Peyer's patch (tissue), 4 donors: ENCODE measurements around the gene RNGTT. TPM values are rescaled to one million over a fixed set of nuclear protein-coding genes. Genes with fewer than 3 reads are reported as not detected.

ENCODE experiments used
- DNase-seq, 3 donors: peaks; one replicate each; pipeline ENCODE4 v3.0.0-alpha.2; 2017 to 2019
- H3K27ac ChIP-seq, 4 donors: fragments of 200-600 bp; sonication (generic); one replicate each; pipeline ENCODE4 v1.5.1; 2016 to 2019
- H3K27me3 ChIP-seq, 2 donors: fragments of 200-600 bp; sonication (generic); one replicate each; pipeline ENCODE4 v1.5.1; 2019
- H3K36me3 ChIP-seq, 3 donors: fragments of 200-600 bp; sonication (generic); one replicate each; pipeline ENCODE4 v1.5.1; 2016 to 2019
- H3K4me1 ChIP-seq, 4 donors: fragments of 200-600 bp; sonication (generic); one replicate each; pipeline ENCODE4 v1.5.1; 2016 to 2019
- H3K4me3 ChIP-seq, 4 donors: fragments of 200-600 bp; sonication (generic); 1 replicate in 3 of 4; 2 replicates in 1 of 4; pipeline ENCODE4 v1.5.1; 2016 to 2019; ENCODE audit warnings: mild to moderate bottlenecking in 1 of 4
- H3K9me3 ChIP-seq, 4 donors: fragments of 200-600 bp; sonication (generic); one replicate each; pipeline ENCODE4 v1.5.1; 2016 to 2019; ENCODE audit warnings: mild to moderate bottlenecking in 1 of 4
- POLR2A ChIP-seq, 2 donors: fragments of 450-650 bp; IDR thresholded peaks; one replicate each; pipeline ENCODE4 v1.5.1; 2017; ENCODE audit warnings: antibody characterized with exemption in 2 of 2, mild to moderate bottlenecking in 2 of 2, moderate library complexity in 2 of 2
- total RNA-seq, 4 donors: library from RNA; depleted of rRNA; stranded (reverse); fragments of >200 nt; gene quantifications; one replicate each; pipeline ENCODE4 v1.1.0, GENCODE V29; 2016
- TF ChIP-seq, protein P1 (sequence below), 6 experiments: fragments of 450-650 bp in 4 of 6; fragments of 200-600 bp in 2 of 6; sonication (generic) in 1 of 6; IDR thresholded peaks; one replicate each; pipeline ENCODE4 v1.5.1; 2017 to 2019; ENCODE audit warnings: antibody characterized with exemption in 6 of 6, mild to moderate bottlenecking in 3 of 6, moderate library complexity in 1 of 6

Gene RNGTT
- total RNA-seq, 4 donors from 2014 or later = 12.7 to 44.6 (median 18.5) TPM

GRCh38 chr6:88760091-88760490 lies 203.3 kb downstream of the RNGTT start:
- no peaks in the 10 kb centered on the region for H3K4me1 ChIP-seq
- H3K27ac ChIP-seq = no peak overlapping the region
- no peak for TF ChIP-seq POLR2A (IDR thresholded peaks at IDR 0.05)
- TF ChIP-seq, protein P1, sequence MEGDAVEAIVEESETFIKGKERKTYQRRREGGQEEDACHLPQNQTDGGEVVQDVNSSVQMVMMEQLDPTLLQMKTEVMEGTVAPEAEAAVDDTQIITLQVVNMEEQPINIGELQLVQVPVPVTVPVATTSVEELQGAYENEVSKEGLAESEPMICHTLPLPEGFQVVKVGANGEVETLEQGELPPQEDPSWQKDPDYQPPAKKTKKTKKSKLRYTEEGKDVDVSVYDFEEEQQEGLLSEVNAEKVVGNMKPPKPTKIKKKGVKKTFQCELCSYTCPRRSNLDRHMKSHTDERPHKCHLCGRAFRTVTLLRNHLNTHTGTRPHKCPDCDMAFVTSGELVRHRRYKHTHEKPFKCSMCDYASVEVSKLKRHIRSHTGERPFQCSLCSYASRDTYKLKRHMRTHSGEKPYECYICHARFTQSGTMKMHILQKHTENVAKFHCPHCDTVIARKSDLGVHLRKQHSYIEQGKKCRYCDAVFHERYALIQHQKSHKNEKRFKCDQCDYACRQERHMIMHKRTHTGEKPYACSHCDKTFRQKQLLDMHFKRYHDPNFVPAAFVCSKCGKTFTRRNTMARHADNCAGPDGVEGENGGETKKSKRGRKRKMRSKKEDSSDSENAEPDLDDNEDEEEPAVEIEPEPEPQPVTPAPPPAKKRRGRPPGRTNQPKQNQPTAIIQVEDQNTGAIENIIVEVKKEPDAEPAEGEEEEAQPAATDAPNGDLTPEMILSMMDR (IDR thresholded peaks at IDR 0.05) = no peak
- H3K4me3 ChIP-seq = no peak overlapping the region
- H3K9me3 ChIP-seq = no peaks in the 10 kb centered on the region
- H3K27me3 ChIP-seq = no peaks in the 10 kb centered on the region
- no peaks in the 10 kb centered on the region for H3K36me3 ChIP-seq
- no peak for DNase-seq

GRCh38 chr6:88750936-88751335 lies 212.5 kb downstream of the RNGTT start:
- no peak for DNase-seq
- Histone ChIP-seq H3K27me3 (no peaks in the 10 kb centered on the region), H3K4me3 (no peak overlapping the region), H3K4me1 (no peaks in the 10 kb centered on the region), H3K27ac (no peak overlapping the region), H3K9me3 (no peaks in the 10 kb centered on the region), H3K36me3 (no peaks in the 10 kb centered on the region)
- TF ChIP-seq, protein P1 (IDR thresholded peaks at IDR 0.05) = no peak
- no peak for TF ChIP-seq POLR2A (IDR thresholded peaks at IDR 0.05)

DNA sequence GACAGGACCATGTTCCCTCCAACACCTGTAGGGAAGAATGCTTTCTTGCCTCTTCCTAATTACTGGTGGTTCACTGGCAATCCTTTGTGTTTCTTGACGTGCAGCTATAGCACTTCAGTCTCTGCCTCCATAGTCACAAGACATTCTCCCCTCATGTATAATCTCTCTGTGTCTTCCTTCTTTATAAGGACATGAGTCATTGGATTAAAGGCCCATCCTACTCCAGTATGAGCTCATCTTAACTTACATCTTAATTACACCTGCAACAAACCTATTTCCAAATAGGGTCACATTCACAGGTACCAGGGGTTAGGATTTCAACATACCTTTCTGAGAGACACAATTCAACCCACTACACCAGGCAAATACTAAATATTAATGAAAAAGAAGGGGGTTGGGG lies 213.6 kb downstream of the RNGTT start:
- H3K27ac ChIP-seq = no peak overlapping the region
- no peak for TF ChIP-seq POLR2A (IDR thresholded peaks at IDR 0.05)
- TF ChIP-seq, protein P1 (IDR thresholded peaks at IDR 0.05) = no peak
- H3K4me3 ChIP-seq = no peak overlapping the region
- no peak for DNase-seq
- H3K27me3 ChIP-seq = no peaks in the 10 kb centered on the region
- H3K36me3 ChIP-seq = no peaks in the 10 kb centered on the region
- H3K4me1 ChIP-seq = no peaks in the 10 kb centered on the region
- no peaks in the 10 kb centered on the region for H3K9me3 ChIP-seq

GRCh38 chr6:88748141-88748540 lies 215.3 kb downstream of the RNGTT start:
- H3K4me3 ChIP-seq = no peak overlapping the region
- no peak overlapping the region for H3K27ac ChIP-seq
- H3K4me1 ChIP-seq = no peaks in the 10 kb centered on the region
- H3K9me3 ChIP-seq = no peaks in the 10 kb centered on the region
- H3K27me3 ChIP-seq = no peaks in the 10 kb centered on the region
- TF ChIP-seq, protein P1 (IDR thresholded peaks at IDR 0.05) = no peak
- TF ChIP-seq POLR2A (IDR thresholded peaks at IDR 0.05) = no peak
- H3K36me3 ChIP-seq = no peaks in the 10 kb centered on the region
- no peak for DNase-seq

DNA sequence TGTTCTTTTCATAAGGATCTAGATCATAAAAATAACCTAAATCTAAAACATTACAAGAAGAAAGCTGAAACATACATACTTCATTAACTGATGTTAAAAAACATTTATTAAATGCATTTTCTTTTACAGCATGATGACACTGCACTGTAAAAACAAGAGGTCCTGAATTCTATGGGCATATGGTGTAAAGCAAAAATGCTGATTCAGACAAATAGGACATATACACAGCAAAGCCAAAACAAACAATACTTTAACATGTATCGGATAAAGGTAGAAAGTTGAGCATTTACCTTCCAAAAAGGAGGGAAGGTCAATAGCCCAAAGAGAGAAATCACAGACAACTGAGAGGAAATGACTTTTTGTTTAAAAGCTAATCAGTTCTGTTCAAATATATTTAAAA lies 221.5 kb downstream of the RNGTT start:
- Histone ChIP-seq H3K36me3 (no peaks in the 10 kb centered on the region), H3K4me1 (no peaks in the 10 kb centered on the region), H3K27me3 (no peaks in the 10 kb centered on the region), H3K4me3 (no peak overlapping the region), H3K9me3 (no peaks in the 10 kb centered on the region), H3K27ac (no peak overlapping the region)
- TF ChIP-seq POLR2A (IDR thresholded peaks at IDR 0.05) = no peak
- TF ChIP-seq, protein P1 (IDR thresholded peaks at IDR 0.05) = no peak
- DNase-seq = no peak

DNA sequence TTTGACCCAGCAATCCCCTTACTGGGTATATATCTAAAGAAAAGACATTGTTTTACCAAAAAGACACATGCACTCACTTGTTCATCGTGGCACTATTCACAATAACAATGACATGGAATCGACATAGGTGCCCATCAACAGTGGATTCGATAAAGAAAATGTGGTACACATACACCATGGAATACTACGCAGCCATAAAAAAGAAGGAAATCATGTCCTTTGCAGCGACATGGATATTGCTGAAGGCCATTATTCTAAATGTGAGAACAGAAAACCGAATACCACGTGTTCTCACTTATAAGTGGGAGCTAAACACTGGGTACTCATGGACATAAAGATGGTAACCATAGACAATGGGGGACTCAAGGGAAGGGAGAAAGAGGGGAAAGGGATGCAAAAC lies 222.3 kb downstream of the RNGTT start:
- Histone ChIP-seq H3K36me3 (no peaks in the 10 kb centered on the region), H3K9me3 (no peaks in the 10 kb centered on the region), H3K4me1 (no peaks in the 10 kb centered on the region), H3K27ac (no peak overlapping the region), H3K4me3 (no peak overlapping the region), H3K27me3 (no peaks in the 10 kb centered on the region)
- TF ChIP-seq, protein P1 (IDR thresholded peaks at IDR 0.05) = no peak
- TF ChIP-seq POLR2A (IDR thresholded peaks at IDR 0.05) = no peak
- DNase-seq = no peak
